ENCODE measurements around the gene HBA1.

DNA sequence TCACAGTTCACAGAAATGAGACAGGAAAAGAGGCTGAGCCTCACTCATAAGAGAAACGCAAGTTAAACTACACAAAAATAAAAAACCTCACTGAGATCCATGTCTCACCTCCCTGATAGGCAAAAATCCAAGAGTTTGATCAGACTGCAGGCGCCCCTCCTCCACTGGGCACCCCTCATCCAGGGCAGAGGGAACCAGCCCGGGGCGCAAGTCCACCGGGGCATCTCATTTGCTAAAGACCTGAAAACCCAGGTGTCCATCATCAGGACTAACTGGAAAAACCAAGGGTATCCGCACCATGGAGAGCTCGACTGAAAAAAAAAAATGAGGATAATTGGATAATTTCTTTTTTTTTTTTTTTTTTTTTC, 21.5 kb upstream of the HBA1 start:
- TF ChIP-seq, protein P1, sequence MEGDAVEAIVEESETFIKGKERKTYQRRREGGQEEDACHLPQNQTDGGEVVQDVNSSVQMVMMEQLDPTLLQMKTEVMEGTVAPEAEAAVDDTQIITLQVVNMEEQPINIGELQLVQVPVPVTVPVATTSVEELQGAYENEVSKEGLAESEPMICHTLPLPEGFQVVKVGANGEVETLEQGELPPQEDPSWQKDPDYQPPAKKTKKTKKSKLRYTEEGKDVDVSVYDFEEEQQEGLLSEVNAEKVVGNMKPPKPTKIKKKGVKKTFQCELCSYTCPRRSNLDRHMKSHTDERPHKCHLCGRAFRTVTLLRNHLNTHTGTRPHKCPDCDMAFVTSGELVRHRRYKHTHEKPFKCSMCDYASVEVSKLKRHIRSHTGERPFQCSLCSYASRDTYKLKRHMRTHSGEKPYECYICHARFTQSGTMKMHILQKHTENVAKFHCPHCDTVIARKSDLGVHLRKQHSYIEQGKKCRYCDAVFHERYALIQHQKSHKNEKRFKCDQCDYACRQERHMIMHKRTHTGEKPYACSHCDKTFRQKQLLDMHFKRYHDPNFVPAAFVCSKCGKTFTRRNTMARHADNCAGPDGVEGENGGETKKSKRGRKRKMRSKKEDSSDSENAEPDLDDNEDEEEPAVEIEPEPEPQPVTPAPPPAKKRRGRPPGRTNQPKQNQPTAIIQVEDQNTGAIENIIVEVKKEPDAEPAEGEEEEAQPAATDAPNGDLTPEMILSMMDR (IDR thresholded peaks at IDR 0.05) = no peak
- TF ChIP-seq POLR2A (IDR thresholded peaks at IDR 0.05; ENCODE audit: low read depth) = no peak
